HepG2 (cell line): Measurements from ENCODE around the gene TNFRSF11A. TPM values are rescaled to one million over a fixed set of nuclear protein-coding genes. Genes with fewer than 3 reads are reported as not detected.

ENCODE experiments used
- ATAC-seq: fragments of 200-7000 bp; cut with Tn5 transposase; 3 replicates; pipeline ENCODE4 v1.9.1; 2020; ENCODE audit warnings: mild to moderate bottlenecking, moderate library complexity
- BruUV-seq: library from RNA; stranded (reverse); fragments of 400-500 nt; replicated peaks from 2 replicates; lab custom pipeline; 2021; lab: Mats Ljungman, UMichigan
- CTCF ChIA-PET: fragments of 300-600 bp; formaldehyde crosslinking; extraction: SDS; loops from one replicate; lab custom pipeline; 2021; ENCODE audit warnings: low total read pairs, inconsistent platforms, low intra/inter-chr PET ratio; lab: Yijun Ruan, JAX
- POLR2A ChIA-PET: fragments of 350-600 bp; sonication (Branson Sonifier 250); formaldehyde crosslinking; loops from one replicate; lab custom pipeline; 2020; ENCODE audit warnings: antibody characterized with exemption, inconsistent platforms; lab: Yijun Ruan, JAX
- DNase-seq: peaks from one replicate; pipeline ENCODE4 v3.0.0-alpha.2; 2015; ENCODE audit warnings: low spot score
- FAIRE-seq: peaks from 3 replicates; lab custom pipeline; 2011; peaks lifted over from hg19 to GRCh38; lab: Jason Lieb, UNC
- H2AFZ ChIP-seq: one replicate; pipeline ENCODE4 v1.6.1; 2011; ENCODE audit warnings: low read length, inconsistent platforms
- H3K27ac ChIP-seq: fragments of 300-600 bp; 3 replicates; pipeline ENCODE4 v1.8.0; 2011; ENCODE audit warnings: mixed run types, mild to moderate bottlenecking, mixed read lengths, low read length, inconsistent platforms; ENCODE audit not compliant: insufficient read depth; ENCODE audit errors: extremely low read length
- H3K27me3 ChIP-seq, 2 experiments: fragments of 200-600 bp in 1 of 2; 2 replicates in 1 of 2; 3 replicates in 1 of 2; pipeline versions ENCODE4 v1.6.0 to v1.8.0; 2011; ENCODE audit warnings: low read length in 2 of 2, mild to moderate bottlenecking in 2 of 2, moderate library complexity in 2 of 2, inconsistent platforms in 1 of 2; ENCODE audit not compliant: insufficient read depth in 2 of 2, control insufficient read depth in 1 of 2
- H3K36me3 ChIP-seq, 2 experiments: fragments of 200-600 bp in 1 of 2; replicated peaks in 1 of 2; 2 replicates in 1 of 2; 3 replicates in 1 of 2; pipeline versions ENCODE4 v1.5.1 to v1.8.0; 2011; ENCODE audit warnings: low read length in 2 of 2, inconsistent platforms in 1 of 2; ENCODE audit not compliant: insufficient read depth in 2 of 2, control insufficient read depth in 1 of 2
- H3K4me1 ChIP-seq: 2 replicates; pipeline ENCODE4 v1.5.1; 2012; ENCODE audit warnings: low read length, inconsistent platforms; ENCODE audit not compliant: insufficient read depth
- H3K4me2 ChIP-seq: 2 replicates; pipeline ENCODE4 v1.6.0; 2011; ENCODE audit warnings: low read depth, low read length, inconsistent platforms
- H3K4me3 ChIP-seq, 3 experiments: fragments of 200-600 bp in 1 of 3; sonication (generic), shearing (Covaris generic) in 1 of 3; replicated peaks in 1 of 3; 2 replicates each; pipeline ENCODE4 v1.5.1; 2011 to 2016; ENCODE audit warnings: low read length in 3 of 3, inconsistent platforms in 2 of 3, low read depth in 2 of 3, mild to moderate bottlenecking in 2 of 3, control low read depth in 1 of 3, mixed read lengths in 1 of 3; ENCODE audit not compliant: insufficient read depth in 1 of 3
- H3K79me2 ChIP-seq: one replicate; pipeline ENCODE4 v1.6.1; 2011; ENCODE audit warnings: low read length, inconsistent platforms; ENCODE audit not compliant: insufficient read depth
- H3K9ac ChIP-seq: 2 replicates; pipeline ENCODE4 v1.6.0; 2011; ENCODE audit warnings: mild to moderate bottlenecking, low read depth, low read length, inconsistent platforms; ENCODE audit not compliant: insufficient read depth
- H3K9me3 ChIP-seq: 2 replicates; pipeline ENCODE4 v1.5.1; 2012; ENCODE audit warnings: mild to moderate bottlenecking, low read length
- H4K20me1 ChIP-seq: 2 replicates; pipeline ENCODE4 v1.6.0; 2011; ENCODE audit warnings: inconsistent platforms, mild to moderate bottlenecking, low read length, moderate library complexity; ENCODE audit not compliant: insufficient read depth
- ETV6 ChIP-seq: sonication (generic); formaldehyde crosslinking; conservative IDR thresholded peaks from 2 replicates; pipeline ENCODE4 v1.4.0; 2020; ENCODE audit warnings: missing genetic modification reagents
- JUND ChIP-seq: sonication (generic); formaldehyde crosslinking; IDR thresholded peaks from 2 replicates; pipeline ENCODE4 v1.8.0; 2022; ENCODE audit warnings: mild to moderate bottlenecking, missing genetic modification reagents
- MYNN ChIP-seq: sonication (generic); formaldehyde crosslinking; IDR thresholded peaks from 2 replicates; pipeline ENCODE4 v1.4.0; 2020; ENCODE audit warnings: mild to moderate bottlenecking, low read depth, missing genetic modification reagents
- NCOR1 ChIP-seq: fragments of 200-600 bp; sonication (generic); IDR thresholded peaks from 2 replicates; pipeline ENCODE4 v1.7.0; 2017; ENCODE audit warnings: antibody characterized with exemption, low read length, borderline replicate concordance
- NR1H2 ChIP-seq: sonication (generic); formaldehyde crosslinking; IDR thresholded peaks from 2 replicates; pipeline ENCODE4 v1.8.1; 2022; ENCODE audit warnings: low read depth, missing genetic modification reagents, borderline replicate concordance
- NR2C2 ChIP-seq: sonication (generic); formaldehyde crosslinking; IDR thresholded peaks from 2 replicates; pipeline ENCODE4 v1.4.0; 2020; ENCODE audit warnings: missing genetic modification reagents, mild to moderate bottlenecking, moderate library complexity, borderline replicate concordance
- PAF1 ChIP-seq: IDR thresholded peaks from 2 replicates; pipeline ENCODE4 v1.6.1; 2016; ENCODE audit warnings: missing genetic modification reagents, missing compliant biosample characterization
- PAXIP1 ChIP-seq: sonication (generic); formaldehyde crosslinking; conservative IDR thresholded peaks from 2 replicates; pipeline ENCODE4 v1.4.0; 2020; ENCODE audit warnings: mild to moderate bottlenecking, missing genetic modification reagents, moderate library complexity
- ZNF282 ChIP-seq: fragments of 450-650 bp; IDR thresholded peaks from 2 replicates; pipeline ENCODE4 v1.6.1; 2018; ENCODE audit not compliant: partially characterized antibody
- ZNF879 ChIP-seq: sonication (generic); formaldehyde crosslinking; IDR thresholded peaks from 2 replicates; pipeline ENCODE4 v1.8.1; 2023; ENCODE audit warnings: missing genetic modification reagents
- WGBS: methylation state at CpG from one replicate; pipeline ENCODE4 v1.1.6; 2017; ENCODE audit warnings: low lambda C conversion rate; 5-methylcytosine and 5-hydroxymethylcytosine counted together
- in situ Hi-C: cut with HindIII; loops from 2 replicates; pipeline ENCODE4 v1.10.0; 2017; ENCODE audit warnings: low pct_unique_long_range_greater_than_20kb; ENCODE audit not compliant: extremely low pct_ligation_motif_present
- intact Hi-C: fragments of 100-400 bp; cut with micrococcal nuclease; formaldehyde crosslinking; loops from one replicate; pipeline ENCODE4 v1.10.0; 2022; ENCODE audit not compliant: unreplicated experiment
- polyA plus RNA-seq, 8 experiments: library from polyadenylated mRNA; depleted of rRNA in 3 of 8; stranded (reverse) in 7 of 8; unstranded in 1 of 8; fragments of >200 nt; fragmentation: Illumina TruSeq in 4 of 8; extraction: Trizol in 4 of 8; gene quantifications; 2 replicates each; pipeline versions ENCODE4 v1.2.1 to v1.2.3, GENCODE V29; 2011 to 2016; ENCODE audit warnings: low read depth in 4 of 8, missing spikeins in 1 of 8, mixed read lengths in 1 of 8; ENCODE audit not compliant: insufficient read depth in 1 of 8
- total RNA-seq, 5 experiments: library from RNA; depleted of rRNA; stranded (reverse); fragments of >200 nt; fragmentation: Illumina TruSeq; extraction: Trizol; gene quantifications; 2 replicates each; pipeline ENCODE4 v1.2.3, GENCODE V29; 2016; ENCODE audit warnings: low read depth in 1 of 5
- TF ChIP-seq, protein P1 (sequence below): sonication (generic); formaldehyde crosslinking; conservative IDR thresholded peaks from 2 replicates; pipeline ENCODE4 v1.5.0; 2020; ENCODE audit warnings: missing genetic modification reagents

The TNFRSF11A gene
- total and polyA plus RNA-seq, 2 of the 13 experiments (the other 11 are each of a cell fraction or from before 2014, with no cell fraction given) = 4.6 to 6.4 TPM

DNA sequence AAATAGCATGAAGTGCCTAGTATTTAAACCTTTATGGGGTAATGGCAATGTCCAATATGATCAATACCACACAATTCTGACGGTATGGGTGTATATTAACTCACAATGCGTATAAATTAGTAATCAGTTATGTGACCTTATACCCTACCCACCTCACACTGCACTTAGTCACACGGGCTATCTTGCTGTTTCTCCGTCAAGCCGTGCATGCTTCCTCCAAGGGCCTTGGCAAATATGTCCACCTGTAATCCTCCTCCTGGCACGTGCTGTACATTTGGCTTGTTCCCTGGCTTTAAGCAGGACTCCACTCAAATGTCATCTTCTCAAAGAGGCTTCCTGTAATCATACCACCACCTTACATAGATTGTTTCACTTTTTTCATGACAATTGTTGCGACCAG is 12.2 kb downstream of the TNFRSF11A start:
- CTCF ChIA-PET = no interaction called here
- no peak overlapping the region for H3K4me3 ChIP-seq
- H4K20me1 ChIP-seq = no peaks in the 10 kb centered on the region
- no peaks in the 10 kb centered on the region for H3K9me3 ChIP-seq
- in situ Hi-C loops = no loop called here
- no peaks in the 10 kb centered on the region for H3K27me3 ChIP-seq
- no peak for ATAC-seq
- POLR2A ChIA-PET = no interaction called here
- intact Hi-C loops = no loop called here
- H3K4me2 ChIP-seq = no peak overlapping the region
- FAIRE-seq = no peak
- WGBS = 95% methylated on average over 7 of the region's 7 CpGs
- BruUV-seq = no TSS peak
- no peaks in the 10 kb centered on the region; a peak in 1 of 5 replicates for H3K36me3 ChIP-seq
- no peak overlapping the region for H3K9ac ChIP-seq
- H3K79me2 ChIP-seq = peaks cover 3% of the 10 kb centered on the region
- DNase-seq = no peak
- TF ChIP-seq NR1H2 (CRISPR knock-in tag) (no peak), PAF1 (CRISPR knock-in tag) (no peak), NR2C2 (CRISPR knock-in tag) (no peak), ZNF879 (CRISPR knock-in tag) (no peak), ETV6 (CRISPR knock-in tag) (no peak), ZNF282 (no peak)
- TF ChIP-seq, protein P1, sequence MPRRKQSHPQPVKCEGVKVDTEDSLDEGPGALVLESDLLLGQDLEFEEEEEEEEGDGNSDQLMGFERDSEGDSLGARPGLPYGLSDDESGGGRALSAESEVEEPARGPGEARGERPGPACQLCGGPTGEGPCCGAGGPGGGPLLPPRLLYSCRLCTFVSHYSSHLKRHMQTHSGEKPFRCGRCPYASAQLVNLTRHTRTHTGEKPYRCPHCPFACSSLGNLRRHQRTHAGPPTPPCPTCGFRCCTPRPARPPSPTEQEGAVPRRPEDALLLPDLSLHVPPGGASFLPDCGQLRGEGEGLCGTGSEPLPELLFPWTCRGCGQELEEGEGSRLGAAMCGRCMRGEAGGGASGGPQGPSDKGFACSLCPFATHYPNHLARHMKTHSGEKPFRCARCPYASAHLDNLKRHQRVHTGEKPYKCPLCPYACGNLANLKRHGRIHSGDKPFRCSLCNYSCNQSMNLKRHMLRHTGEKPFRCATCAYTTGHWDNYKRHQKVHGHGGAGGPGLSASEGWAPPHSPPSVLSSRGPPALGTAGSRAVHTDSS = no peak
- no peak overlapping the region for H3K27ac ChIP-seq
- no peaks in the 10 kb centered on the region for H3K4me1 ChIP-seq
- no peak overlapping the region for H2AFZ ChIP-seq

- H2AFZ ChIP-seq = no peak overlapping the region
- H3K9me3 ChIP-seq = no peaks in the 10 kb centered on the region
- no peaks in the 10 kb centered on the region for H3K79me2 ChIP-seq
- H3K4me3 ChIP-seq = no peak overlapping the region
- no peaks in the 10 kb centered on the region for H3K4me1 ChIP-seq
- in situ Hi-C loops = no loop called here
- no peak overlapping the region for H3K9ac ChIP-seq
- WGBS = 92% methylated on average over 10 of the region's 10 CpGs
- no peaks in the 10 kb centered on the region for H4K20me1 ChIP-seq
- H3K27ac ChIP-seq = no peak overlapping the region
- H3K36me3 ChIP-seq = no peaks in the 10 kb centered on the region; a peak in 1 of 5 replicates
- ATAC-seq = no peak
- H3K27me3 ChIP-seq = no peaks in the 10 kb centered on the region
- CTCF ChIA-PET = no interaction called here
- no peak for DNase-seq
- BruUV-seq = no TSS peak
- intact Hi-C loops = no loop called here
- FAIRE-seq = no peak
- H3K4me2 ChIP-seq = no peak overlapping the region
- POLR2A ChIA-PET = no interaction called here
- TF ChIP-seq PAXIP1 = no peak
- no peak for TF ChIP-seq MYNN (CRISPR knock-in tag)
- TF ChIP-seq NCOR1 = no peak
- no peak for TF ChIP-seq JUND (CRISPR knock-in tag)
These were observed 13.5 kb downstream of the TNFRSF11A start for GRCh38 chr18:62338446-62339105.
